H1 (cell line): ENCODE data around the gene LMTK3. TPM values are rescaled to one million over a fixed set of nuclear protein-coding genes. Genes with fewer than 3 reads are reported as not detected.

Experiments used
- ASH2L ChIP-seq: fragments of 200-600, 300-600 bp; sonication (generic); IDR thresholded peaks from one replicate; pipeline ENCODE4 v1.7.1; 2017; ENCODE audit warnings: low read length
- CBX5 ChIP-seq: fragments of 300-800, 300-1000 bp; sonication (generic); IDR thresholded peaks from 2 replicates; pipeline ENCODE4 v1.7.1; 2016; ENCODE audit warnings: antibody characterized with exemption, low read length, low read depth
- CBX8 ChIP-seq: fragments of 300-800, 300-1000 bp; sonication (generic); IDR thresholded peaks from 2 replicates; pipeline ENCODE4 v1.7.1; 2016; ENCODE audit warnings: low read depth, low read length, borderline replicate concordance
- CEBPB ChIP-seq: IDR thresholded peaks from 2 replicates; pipeline ENCODE4 v1.6.1; 2012; ENCODE audit warnings: low read depth, low read length
- CREB1 ChIP-seq: IDR thresholded peaks from 2 replicates; pipeline ENCODE4 v1.6.1; 2012; ENCODE audit warnings: inconsistent platforms
- JUN ChIP-seq: IDR thresholded peaks from 2 replicates; pipeline ENCODE4 v1.6.1; 2011; ENCODE audit warnings: low read depth, mild to moderate bottlenecking, improper control_type of control experiment, low read length
- KDM4A ChIP-seq: IDR thresholded peaks from one replicate; pipeline ENCODE4 v1.7.1; 2012; ENCODE audit warnings: low read depth, mild to moderate bottlenecking, moderate library complexity, low read length, inconsistent platforms; ENCODE audit not compliant: severe bottlenecking
- POLR2AphosphoS5 ChIP-seq: IDR thresholded peaks from 2 replicates; pipeline ENCODE4 v1.6.1; 2011; ENCODE audit warnings: low read depth, low read length
- RAD21 ChIP-seq, 2 experiments: IDR thresholded peaks in 1 of 2; conservative IDR thresholded peaks in 1 of 2; 2 replicates each; pipeline ENCODE4 v1.6.1; 2011; ENCODE audit warnings: low read depth in 2 of 2, low read length in 2 of 2, improper control_type of control experiment in 1 of 2, inconsistent platforms in 1 of 2, mild to moderate bottlenecking in 1 of 2, moderate library complexity in 1 of 2
- RBBP5 ChIP-seq: IDR thresholded peaks from 2 replicates; pipeline ENCODE4 v1.7.1; 2012; ENCODE audit warnings: low read depth, mild to moderate bottlenecking, inconsistent platforms, low read length, moderate library complexity, borderline replicate concordance
- SAP30 ChIP-seq: fragments of 300-600 bp; sonication (generic); IDR thresholded peaks from 2 replicates; pipeline ENCODE4 v1.7.1; 2012; ENCODE audit warnings: low read length, moderate library complexity, mild to moderate bottlenecking, inconsistent platforms; ENCODE audit not compliant: insufficient read depth, insufficient replicate concordance
- TBP ChIP-seq: IDR thresholded peaks from 2 replicates; pipeline ENCODE4 v1.6.1; 2011; ENCODE audit warnings: low read depth, low read length, improper control_type of control experiment
- polyA plus RNA-seq, 7 experiments: library from polyadenylated mRNA; depleted of rRNA in 3 of 7; stranded (reverse) in 5 of 7; unstranded in 2 of 7; fragments of >200 nt in 5 of 7; fragments of 200-250 nt in 2 of 7; gene quantifications; 1 replicate in 5 of 7; 2 replicates in 1 of 7; 4 replicates in 1 of 7; pipeline versions ENCODE4 v1.2.1 to v1.2.3, GENCODE V29; 2011 to 2013; ENCODE audit warnings: missing spikeins in 2 of 7, mixed read lengths in 2 of 7
- total RNA-seq: library from RNA; stranded (reverse); fragmentation: NEBNext Ultra II Directional; extraction: Animal tissue kit (Norgen Biotek cat#: 25700); gene quantifications from 2 replicates; pipeline ENCODE4 v1.2.1, GENCODE V29; 2021
- TF ChIP-seq, protein P1 (sequence below): IDR thresholded peaks from 2 replicates; pipeline ENCODE4 v1.6.1; 2012; ENCODE audit warnings: low read length, inconsistent platforms

The LMTK3 gene
- total and polyA plus RNA-seq, 2 of the 8 experiments (the other 6 are each of a cell fraction or from before 2014, with no cell fraction given) = 2.7 to 12.4 TPM

DNA sequence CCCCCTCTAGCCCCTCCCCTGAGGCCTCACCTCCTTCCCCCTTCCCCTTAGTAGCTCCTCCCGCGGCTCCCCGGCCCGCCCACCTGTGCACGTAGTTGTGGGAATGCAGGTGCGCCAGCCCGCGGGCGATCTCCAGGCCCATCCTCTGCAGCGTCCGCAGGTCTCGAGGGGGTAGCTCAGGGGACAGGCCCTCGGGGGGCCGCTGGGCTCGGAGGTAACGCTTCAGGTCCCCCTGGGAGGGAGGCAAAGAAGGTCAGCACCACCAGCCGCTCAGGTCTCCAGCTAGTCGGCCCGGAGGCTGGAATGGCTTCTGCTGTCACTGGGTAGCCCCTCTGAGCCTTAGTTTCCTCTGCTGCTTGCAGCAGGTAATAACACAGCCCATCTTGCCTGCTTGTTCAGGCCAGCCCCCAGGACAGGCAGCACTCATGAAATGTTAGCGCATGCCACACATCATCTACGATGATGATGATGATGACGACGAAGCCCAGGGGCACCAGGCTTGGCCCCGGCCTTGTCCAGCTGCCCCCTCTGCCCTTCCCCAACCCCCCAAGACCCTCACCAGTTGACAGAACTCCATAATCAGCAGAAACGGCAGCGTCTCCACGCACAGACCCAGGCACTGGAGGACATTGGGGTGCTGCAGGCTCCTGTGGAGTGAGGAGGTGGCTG is 9.2 kb downstream of the LMTK3 start (continued):
- TF ChIP-seq RAD21 (IDR thresholded peaks at IDR 0.05 in 1 of 2, conservative IDR thresholded peaks at IDR 0.05 in 1 of 2; ENCODE audit: low read depth in 2 of 2, low read length in 2 of 2) (no peak), RBBP5 (peak; percentile 25; the same call in 1 of the 2 replicates), CREB1 (0 out of 2 replicates have a peak, but pooled peaks have one; percentile 29), KDM4A (no peak), POLR2AphosphoS5 (0 out of 2 replicates have a peak, but pooled peaks have one; percentile 14), TBP (no peak), CEBPB (no peak), CBX8 (no peak), CBX5 (no peak), ASH2L (peak; percentile 14), JUN (no peak), SAP30 (no peak)
- TF ChIP-seq, protein P1, sequence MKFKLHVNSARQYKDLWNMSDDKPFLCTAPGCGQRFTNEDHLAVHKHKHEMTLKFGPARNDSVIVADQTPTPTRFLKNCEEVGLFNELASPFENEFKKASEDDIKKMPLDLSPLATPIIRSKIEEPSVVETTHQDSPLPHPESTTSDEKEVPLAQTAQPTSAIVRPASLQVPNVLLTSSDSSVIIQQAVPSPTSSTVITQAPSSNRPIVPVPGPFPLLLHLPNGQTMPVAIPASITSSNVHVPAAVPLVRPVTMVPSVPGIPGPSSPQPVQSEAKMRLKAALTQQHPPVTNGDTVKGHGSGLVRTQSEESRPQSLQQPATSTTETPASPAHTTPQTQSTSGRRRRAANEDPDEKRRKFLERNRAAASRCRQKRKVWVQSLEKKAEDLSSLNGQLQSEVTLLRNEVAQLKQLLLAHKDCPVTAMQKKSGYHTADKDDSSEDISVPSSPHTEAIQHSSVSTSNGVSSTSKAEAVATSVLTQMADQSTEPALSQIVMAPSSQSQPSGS = no peak
